ENCODE results near the gene TNS1. TPM values are rescaled to one million over a fixed set of nuclear protein-coding genes. Genes with fewer than 3 reads are reported as not detected.

Gene TNS1
- total and polyA plus RNA-seq, 9 of the 15 experiments (the other 6 are each of a cell fraction or from before 2014, with no cell fraction given), result 0.13 to 2.7 (median 0.77) TPM

DNA sequence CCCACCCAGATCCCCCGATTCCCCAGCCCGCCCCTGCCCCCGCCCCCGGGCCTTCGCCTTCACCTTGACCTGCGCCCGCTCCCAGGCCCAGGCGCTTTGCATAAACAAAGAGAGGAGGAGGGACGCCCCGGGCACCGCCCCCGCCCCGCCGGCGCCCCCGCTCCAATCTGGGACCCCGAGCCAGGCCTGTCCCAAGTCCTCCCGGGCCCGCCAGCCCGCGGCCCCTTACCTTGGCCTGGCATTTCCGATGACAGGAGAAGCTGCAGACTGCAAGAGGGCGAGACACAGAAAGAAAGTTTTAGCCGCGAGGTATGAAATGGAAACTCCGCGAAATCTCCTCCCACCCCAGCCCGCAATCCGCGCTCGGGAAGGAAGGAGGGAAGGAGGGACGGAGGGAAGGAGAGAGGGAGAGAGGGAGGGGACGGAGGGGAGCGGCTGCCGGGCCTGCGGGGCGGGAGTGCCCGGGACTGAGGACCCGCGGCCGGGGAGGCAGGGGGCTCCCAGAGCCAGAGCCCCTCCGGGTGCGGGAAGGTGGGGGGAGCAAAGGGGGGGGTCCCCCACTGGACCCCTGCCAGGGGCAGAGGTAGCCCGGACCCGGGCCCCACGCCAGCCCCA lies 24.2 kb downstream of the TNS1 start (continued):
- TF ChIP-seq RNF219 (CRISPR knock-in tag; IDR thresholded peaks at IDR 0.05) (no peak), NFIC (IDR thresholded peaks at IDR 0.05) (no peak), KAT2B (IDR thresholded peaks at IDR 0.05; ENCODE audit: low read depth, low read length) (no peak), CTCFL (IDR thresholded peaks at IDR 0.05; ENCODE audit: borderline replicate concordance, insufficient read depth, low read depth, low read length, poor library complexity, severe bottlenecking) (no peak), CAMTA2 (CRISPR knock-in tag; conservative IDR thresholded peaks at IDR 0.05) (no peak)
- TF ChIP-seq, protein P1, sequence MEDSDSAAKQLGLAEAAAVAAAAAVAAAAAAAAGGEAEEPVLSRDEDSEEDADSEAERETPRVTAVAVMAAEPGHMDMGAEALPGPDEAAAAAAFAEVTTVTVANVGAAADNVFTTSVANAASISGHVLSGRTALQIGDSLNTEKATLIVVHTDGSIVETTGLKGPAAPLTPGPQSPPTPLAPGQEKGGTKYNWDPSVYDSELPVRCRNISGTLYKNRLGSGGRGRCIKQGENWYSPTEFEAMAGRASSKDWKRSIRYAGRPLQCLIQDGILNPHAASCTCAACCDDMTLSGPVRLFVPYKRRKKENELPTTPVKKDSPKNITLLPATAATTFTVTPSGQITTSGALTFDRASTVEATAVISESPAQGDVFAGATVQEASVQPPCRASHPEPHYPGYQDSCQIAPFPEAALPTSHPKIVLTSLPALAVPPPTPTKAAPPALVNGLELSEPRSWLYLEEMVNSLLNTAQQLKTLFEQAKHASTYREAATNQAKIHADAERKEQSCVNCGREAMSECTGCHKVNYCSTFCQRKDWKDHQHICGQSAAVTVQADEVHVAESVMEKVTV (CRISPR knock-in tag; IDR thresholded peaks at IDR 0.05), result no peak
- TF ChIP-seq, protein P2, sequence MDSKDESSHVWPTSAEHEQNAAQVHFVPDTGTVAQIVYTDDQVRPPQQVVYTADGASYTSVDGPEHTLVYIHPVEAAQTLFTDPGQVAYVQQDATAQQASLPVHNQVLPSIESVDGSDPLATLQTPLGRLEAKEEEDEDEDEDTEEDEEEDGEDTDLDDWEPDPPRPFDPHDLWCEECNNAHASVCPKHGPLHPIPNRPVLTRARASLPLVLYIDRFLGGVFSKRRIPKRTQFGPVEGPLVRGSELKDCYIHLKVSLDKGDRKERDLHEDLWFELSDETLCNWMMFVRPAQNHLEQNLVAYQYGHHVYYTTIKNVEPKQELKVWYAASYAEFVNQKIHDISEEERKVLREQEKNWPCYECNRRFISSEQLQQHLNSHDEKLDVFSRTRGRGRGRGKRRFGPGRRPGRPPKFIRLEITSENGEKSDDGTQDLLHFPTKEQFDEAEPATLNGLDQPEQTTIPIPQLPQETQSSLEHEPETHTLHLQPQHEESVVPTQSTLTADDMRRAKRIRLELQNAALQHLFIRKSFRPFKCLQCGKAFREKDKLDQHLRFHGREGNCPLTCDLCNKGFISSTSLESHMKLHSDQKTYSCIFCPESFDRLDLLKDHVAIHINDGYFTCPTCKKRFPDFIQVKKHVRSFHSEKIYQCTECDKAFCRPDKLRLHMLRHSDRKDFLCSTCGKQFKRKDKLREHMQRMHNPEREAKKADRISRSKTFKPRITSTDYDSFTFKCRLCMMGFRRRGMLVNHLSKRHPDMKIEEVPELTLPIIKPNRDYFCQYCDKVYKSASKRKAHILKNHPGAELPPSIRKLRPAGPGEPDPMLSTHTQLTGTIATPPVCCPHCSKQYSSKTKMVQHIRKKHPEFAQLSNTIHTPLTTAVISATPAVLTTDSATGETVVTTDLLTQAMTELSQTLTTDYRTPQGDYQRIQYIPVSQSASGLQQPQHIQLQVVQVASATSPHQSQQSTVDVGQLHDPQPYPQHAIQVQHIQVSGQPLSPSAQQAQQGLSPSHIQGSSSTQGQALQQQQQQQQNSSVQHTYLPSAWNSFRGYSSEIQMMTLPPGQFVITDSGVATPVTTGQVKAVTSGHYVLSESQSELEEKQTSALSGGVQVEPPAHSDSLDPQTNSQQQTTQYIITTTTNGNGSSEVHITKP (IDR thresholded peaks at IDR 0.05; ENCODE audit: partially characterized antibody), result no peak

Measured in K562 (cell line).